Spleen (tissue), 7 donors: Measurements from ENCODE around the gene LTB4R2.

Source experiments
- POLR2A ChIP-seq, 3 donors: fragments of 450-650 bp; IDR thresholded peaks; one replicate each; pipeline ENCODE4 v1.5.1; 2017; ENCODE audit warnings: antibody characterized with exemption in 3 of 3, mild to moderate bottlenecking in 1 of 3
- POLR2AphosphoS5 ChIP-seq, 3 donors: sonication (generic); formaldehyde crosslinking; IDR thresholded peaks; one replicate each; pipeline ENCODE4 v1.5.1; 2017; ENCODE audit warnings: antibody characterized with exemption in 3 of 3
- TF ChIP-seq, protein P1 (sequence below), 11 experiments: fragments of 200-600 bp in 7 of 11; fragments of 450-650 bp in 4 of 11; sonication (generic) in 4 of 11; IDR thresholded peaks in 8 of 11; conservative IDR thresholded peaks in 3 of 11; 1 replicate in 7 of 11; 2 replicates in 4 of 11; pipeline versions ENCODE4 v1.4.0 to v1.8.0; 2016 to 2021; ENCODE audit warnings: antibody characterized with exemption in 11 of 11, inconsistent platforms in 4 of 11, mild to moderate bottlenecking in 1 of 11
- donor health status: DM: no; HTN: no; CAD: no; lungs with moderate emphysema.
- donor health status: DM: no; HTN: no; CAD: no.
- donor health status: DM: no; HTN: no; CAD: no.

DNA sequence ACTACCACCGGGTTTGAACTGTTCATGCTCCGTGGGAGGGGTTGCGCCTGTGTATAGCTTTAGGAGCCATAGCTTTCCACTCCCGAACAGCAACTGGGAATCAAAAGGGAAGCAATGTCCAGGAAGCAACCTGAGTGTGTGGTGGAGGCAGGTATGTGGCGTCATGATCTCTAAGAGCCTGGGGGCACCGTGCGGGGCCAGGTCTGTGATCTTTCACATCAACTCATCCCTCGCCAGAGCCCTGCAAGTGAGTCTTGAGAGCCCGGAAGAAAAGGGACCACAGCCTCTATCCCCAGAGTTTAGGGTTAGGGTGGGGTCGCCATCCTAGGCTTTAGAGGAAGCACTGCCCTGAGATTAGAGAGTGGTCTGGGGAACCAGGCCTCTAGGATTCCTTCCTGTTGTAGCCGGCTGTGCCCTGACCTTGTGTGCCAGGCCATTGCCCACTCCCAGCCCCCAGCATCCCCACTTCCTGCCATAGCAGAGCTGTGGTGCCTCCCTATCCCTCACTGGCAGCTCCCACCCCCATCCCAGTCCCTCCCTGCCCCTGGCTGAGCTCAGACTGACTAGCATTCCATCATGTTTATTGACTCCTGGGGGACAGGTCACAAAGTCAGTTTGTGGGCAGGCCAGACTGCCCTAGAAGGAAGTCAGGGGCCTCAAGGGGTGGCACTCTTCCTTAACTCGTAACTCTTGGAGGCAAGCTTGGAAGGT, 25.7 kb downstream of the LTB4R2 start:
- TF ChIP-seq, protein P1, sequence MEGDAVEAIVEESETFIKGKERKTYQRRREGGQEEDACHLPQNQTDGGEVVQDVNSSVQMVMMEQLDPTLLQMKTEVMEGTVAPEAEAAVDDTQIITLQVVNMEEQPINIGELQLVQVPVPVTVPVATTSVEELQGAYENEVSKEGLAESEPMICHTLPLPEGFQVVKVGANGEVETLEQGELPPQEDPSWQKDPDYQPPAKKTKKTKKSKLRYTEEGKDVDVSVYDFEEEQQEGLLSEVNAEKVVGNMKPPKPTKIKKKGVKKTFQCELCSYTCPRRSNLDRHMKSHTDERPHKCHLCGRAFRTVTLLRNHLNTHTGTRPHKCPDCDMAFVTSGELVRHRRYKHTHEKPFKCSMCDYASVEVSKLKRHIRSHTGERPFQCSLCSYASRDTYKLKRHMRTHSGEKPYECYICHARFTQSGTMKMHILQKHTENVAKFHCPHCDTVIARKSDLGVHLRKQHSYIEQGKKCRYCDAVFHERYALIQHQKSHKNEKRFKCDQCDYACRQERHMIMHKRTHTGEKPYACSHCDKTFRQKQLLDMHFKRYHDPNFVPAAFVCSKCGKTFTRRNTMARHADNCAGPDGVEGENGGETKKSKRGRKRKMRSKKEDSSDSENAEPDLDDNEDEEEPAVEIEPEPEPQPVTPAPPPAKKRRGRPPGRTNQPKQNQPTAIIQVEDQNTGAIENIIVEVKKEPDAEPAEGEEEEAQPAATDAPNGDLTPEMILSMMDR (IDR thresholded peaks at IDR 0.05 in 8 of 11, conservative IDR thresholded peaks at IDR 0.05 in 3 of 11), result no peak
- TF ChIP-seq POLR2A (IDR thresholded peaks at IDR 0.05) (no peak), POLR2AphosphoS5 (IDR thresholded peaks at IDR 0.05) (peak; percentile 43 to 59 (median 56))
